GM18870 (cell line): ENCODE results near the gene PITPNM2.

Experiments used
- ATAC-seq: cut with Tn5 transposase; IDR thresholded peaks from one replicate; pipeline ENCODE4 v1.9.1; 2021; ENCODE audit warnings: moderate library complexity; ENCODE audit not compliant: unreplicated experiment

The PITPNM2 gene

DNA sequence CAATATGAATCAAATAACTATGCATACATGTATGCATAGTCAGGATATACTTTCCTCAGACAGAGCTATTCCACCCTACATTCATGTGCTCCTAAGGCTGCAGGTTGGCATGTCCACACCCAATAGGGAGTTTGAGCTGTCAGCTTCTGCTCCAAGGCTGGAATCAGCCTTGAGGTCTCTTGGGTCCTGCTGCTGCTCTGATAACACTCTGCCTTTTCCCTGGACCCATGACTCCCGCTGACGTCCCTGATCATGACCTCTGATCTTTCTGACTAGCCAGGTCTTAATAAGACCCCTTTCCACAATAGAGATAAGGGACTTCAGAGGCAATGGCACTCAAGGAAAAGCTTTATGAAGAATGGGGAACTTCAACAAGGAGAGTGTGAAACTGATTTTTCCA, 5.7 kb downstream of the PITPNM2 start:
- ATAC-seq = no peak

DNA sequence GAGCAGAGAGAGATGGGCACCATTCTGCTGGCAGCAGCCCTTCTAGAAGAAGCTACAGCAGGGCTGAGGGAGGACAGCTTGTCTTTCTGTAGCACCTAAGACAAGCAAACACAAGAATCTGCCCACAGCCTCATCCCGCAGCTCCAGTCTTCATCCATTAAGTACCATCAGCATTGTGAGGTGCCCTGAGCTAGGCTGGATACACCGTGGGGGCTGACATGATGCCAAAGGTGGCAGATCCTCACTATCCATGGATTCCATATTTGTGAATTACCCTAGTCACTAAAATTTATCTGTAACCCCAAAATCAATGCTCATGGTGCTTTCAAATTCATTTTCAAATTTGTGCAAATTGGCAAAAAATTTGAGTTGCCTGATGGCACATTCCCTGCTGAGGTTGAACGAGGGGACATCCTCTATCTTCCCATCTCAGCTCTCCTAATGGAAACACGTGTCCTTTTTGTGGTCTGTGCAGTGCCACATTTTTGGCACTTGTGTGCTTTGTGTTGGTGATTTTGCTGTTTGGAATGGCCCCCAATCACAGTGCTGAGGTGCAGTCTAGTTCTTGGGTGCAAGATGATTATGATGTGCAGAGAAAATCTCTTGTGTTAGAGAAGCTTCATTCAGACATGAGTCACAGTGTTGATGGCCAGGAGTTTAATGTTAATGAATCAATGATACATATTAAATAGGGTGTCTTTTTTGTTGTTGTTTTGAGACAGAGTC, 7.0 kb downstream of the PITPNM2 start:
- ATAC-seq = no peak

DNA sequence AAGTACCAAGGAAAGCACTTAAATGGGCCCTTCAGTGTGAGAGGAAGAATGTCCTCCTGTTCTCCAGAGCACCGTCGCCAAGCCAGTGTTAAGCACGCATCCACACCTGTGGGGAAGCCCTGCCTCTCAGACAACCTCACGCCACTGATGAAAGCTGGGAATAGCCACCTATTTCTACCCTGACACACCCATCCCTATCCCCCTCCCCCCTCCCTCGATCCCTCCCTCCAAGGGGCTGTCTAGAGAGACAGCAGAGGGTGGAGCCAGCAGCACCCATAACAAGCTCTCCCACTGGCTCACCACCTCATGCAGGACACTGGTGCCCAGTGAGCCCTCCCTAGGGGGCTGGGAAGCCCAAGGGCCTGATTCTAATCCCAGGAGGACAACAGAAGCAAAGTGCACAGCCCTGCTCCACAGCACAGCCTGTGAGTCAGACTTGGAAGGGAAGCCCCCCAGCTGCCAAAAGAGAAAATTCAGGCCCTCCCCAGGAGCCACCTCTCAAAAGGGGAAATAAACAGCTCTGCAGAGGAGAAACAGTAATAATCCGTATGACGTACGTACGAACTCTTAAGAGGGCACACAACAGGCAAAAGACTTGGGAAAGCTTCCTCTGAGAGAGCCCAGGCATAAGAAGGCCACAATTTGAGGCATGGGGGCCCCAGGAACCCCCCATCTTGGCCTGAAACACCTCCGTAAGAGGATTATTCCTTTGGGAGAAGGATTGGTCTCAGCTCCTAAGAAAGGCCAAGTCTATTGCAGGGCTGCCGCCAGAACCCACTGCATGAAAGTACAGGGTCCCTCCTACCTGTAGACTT, 7.8 kb downstream of the PITPNM2 start:
- no peak for ATAC-seq

DNA sequence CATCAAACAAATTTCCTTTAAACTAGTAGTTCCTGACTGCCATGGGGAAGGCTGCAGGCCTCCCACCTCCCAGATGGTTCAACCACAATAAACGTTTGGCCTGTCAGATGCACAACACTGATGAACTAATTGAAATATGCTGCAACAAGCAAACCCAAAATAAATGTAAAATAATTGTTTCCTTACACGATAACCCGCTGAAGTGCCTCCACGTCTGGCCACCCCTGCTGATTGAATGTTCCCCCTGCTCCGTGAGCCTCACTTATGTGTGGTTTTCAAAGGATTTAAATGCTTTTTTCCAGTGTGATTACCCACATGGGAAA, 8.4 kb downstream of the PITPNM2 start:
- ATAC-seq = no peak

DNA sequence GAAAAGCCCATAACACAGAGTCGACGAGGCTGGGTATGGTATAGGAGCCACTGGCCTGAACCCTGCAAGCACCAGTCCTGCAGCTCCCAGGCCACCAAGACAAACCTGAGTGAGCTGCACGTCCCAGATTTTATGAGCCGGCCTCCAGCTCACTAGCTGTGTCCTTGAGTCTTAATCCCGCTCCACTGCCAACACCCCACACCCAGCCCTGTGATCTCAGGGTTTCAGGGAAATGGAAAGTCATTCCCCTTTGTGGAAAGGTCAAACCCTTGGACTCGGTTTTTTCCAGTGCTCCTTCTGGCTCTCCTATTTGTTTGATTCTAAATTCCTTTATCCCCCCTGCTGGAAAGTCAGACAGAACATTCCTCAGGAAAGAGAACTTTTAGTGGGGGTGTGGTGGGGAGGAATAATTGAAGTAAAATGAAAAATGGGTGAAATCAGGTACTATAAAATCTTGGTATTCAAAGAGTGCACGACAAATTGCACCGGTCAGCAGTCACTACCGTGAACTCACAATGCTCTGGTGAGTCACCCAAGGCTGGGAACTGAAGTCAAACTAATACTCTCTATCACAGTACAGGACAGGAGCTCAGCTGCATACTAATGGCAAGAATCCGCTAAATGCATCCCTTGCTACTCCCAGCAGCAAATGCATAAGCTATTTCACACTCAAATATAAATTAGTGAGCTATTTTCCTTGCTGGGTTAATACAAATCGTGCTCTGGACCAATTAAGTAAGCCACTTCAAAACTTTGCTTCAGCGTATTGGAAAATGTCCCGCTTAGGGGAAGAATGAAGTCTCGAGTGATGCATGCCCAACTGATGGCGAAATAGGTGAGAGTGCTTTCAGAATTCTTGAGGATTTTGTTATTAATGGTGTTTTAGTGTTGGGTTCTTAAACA, 9.0 kb downstream of the PITPNM2 start:
- no peak for ATAC-seq

DNA sequence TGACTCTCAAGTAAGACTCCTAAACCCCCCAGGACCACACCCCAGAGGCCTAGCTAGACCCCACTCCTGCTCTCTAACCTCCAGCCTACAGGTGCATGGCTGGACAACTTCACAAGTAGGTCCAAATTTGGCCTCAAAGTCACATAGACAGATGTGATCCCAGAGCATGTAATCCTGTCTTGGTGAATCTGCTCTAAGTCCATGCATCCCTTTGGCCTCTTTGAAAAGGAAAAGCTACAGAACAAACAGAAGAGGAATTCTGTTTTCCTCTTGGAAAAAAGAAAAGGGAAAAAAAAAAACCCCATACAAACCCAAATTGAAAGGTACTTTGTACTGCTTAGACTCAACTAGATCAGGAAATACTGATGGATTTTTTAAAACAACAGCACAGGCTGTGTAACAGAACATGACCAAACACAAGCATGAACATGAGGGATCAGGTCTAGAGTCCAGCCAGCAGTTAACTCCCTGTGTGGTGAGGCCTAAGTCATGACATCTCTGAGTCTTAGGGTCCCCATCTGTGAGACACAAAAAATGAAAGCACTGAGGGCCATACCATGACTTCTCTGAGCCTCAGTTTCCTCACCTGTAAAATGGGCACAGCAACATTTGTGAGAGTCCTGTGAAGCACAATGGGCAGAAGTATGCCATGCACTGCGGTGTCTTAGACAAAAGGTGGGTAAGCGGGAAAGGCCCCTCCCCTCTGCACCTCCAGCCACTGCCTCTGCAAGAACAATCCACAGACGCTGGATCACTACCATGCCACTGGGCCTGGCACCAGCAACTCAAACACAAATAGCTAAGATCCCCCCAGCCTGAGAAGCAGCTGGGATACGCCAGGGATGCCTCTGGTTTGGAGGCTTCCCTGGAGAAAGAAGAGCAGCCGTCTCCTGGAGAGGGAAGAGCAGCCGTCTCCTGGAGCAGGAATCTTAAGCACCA, 9.9 kb downstream of the PITPNM2 start:
- no peak for ATAC-seq

DNA sequence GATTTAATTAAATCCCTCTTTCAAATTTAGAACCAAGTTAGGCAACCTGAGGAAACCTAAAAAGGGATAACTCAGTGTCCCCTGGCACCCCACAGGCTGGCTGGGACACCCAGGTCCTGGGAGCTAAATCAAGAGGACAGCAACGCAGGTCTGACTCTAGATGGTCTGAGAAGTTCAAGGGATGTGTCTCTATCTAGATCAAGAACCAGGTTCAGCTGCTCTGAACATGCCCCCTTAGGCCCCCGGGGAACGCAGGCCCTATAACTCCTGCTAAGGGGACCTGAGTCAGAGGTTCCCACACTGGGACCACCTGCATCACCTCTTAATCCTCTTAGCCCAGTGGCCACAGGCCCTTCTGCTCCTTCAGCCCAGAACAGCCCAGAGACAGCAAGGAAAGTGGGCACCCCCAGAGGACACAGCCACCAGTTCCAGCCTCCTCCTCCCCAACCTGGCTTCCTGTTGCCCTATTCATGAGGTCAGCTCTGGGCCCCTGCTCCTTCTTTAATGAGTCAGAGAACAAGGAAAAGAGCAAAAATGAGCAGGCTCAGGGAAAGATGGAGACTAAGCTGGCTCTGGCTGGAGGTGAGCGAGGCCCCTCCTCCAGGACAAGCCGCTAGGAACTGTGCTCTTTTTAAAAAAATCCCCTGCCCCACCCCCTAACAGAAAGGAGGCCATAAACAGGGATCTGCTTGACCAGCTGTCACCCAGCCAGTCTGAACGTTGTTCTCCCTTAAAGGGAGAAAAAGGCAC, 10.8 kb downstream of the PITPNM2 start:
- no peak for ATAC-seq

DNA sequence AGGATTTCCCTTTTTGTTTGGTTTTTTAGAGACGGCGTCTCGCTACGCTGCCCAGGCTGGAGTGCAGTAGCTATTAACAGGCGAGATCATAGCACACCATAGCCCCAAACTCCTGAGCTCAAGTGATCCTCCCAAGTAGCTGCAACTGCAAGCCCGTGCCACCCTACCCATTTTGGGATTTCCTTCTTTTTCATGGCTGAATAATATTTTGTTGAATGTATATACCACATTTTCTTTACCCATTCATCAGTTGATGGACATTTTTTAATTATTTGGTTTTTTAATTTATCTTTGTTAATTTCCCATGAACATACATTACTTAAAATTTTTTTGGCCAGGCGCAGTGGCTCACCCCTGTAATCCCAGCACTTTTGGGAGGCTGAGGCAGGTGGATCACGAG, 15.2 kb downstream of the PITPNM2 start:
- no peak for ATAC-seq

DNA sequence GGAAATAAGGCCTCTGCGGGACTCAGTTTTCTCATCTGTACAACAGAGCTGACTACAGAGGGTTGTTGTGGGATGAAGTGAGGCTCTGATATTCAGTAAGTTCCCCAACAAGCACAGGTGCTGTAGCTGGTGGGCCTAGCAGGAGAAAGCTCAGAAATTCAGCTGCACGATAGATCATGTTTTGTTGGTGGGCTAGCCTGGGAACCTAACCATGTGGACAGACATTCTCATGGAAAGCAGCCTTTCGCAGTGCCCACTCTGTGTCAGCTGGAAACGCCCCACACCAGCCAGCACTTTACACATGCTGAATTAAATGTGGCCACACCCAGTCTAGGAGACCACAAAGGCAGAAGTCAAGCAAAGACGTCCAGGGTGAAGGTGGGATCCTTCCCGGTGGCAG, 16.1 kb downstream of the PITPNM2 start:
- ATAC-seq = no peak

DNA sequence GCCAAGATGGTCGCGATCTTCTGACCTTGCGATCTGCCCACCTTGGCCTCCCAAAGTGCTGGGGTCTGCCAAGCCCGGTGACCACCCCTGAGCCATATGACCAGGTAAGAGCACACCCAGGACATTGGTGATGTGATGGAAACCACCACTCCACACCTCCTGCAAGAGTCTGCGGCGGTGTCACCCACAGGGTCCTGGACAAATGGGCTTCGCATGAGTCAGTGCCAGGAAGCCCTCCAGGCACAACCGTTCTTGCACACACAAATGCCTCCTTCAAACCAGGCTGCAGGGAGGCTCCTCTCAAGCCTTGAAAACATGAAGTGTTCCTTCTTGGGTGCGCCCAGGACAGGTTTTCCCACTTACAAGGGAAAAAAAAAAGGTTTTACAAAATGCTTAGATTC, 16.6 kb downstream of the PITPNM2 start:
- ATAC-seq = no peak

DNA sequence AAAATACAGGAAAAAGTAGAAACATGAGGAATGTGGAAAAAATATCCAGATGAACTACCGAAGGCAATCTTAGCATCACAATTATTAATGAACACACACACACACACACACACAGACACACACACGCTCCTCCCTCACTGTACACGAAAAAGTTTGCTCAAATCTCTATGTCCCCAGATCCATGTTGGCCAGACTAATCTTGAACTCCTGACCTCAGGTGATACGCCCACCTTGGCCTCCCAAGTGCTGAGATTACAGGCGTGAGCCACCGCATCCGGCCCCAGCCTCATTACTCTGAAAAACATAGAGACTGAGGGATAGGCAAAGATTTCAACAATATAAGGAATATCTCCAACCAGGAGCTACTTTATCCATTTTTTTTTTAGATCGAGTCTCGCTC, 17.2 kb downstream of the PITPNM2 start:
- ATAC-seq = no peak

DNA sequence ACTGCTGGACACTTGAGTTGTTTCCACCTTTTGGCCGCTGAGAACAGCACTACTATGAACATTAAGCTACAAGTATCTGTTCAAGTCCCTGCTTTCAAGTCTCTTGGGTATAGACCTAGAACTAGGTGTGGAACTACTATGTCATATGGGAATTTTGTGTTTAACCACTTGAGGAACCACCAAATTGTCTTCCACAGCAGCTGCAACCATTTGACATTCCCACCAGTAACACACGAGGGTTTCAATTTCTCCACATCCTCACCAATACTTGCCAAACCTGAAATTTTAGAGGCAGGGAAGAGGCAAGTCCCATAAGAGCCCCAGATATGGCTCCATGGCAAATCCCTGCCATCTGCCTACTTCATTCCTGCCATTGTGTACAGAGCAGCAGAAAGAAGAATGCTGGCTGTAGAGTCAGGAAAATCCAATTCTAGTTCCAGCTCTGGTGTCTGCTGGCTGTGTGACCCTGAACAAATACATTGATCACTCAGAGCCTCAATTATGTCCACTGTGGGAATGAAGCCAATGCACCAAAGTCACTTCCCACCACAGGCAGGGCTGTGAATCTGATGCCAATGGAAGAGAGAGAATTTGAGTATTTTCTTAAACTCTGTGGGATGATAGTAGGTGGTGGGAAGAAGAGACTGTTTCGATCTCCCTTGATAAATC, 17.8 kb downstream of the PITPNM2 start:
- no peak for ATAC-seq

DNA sequence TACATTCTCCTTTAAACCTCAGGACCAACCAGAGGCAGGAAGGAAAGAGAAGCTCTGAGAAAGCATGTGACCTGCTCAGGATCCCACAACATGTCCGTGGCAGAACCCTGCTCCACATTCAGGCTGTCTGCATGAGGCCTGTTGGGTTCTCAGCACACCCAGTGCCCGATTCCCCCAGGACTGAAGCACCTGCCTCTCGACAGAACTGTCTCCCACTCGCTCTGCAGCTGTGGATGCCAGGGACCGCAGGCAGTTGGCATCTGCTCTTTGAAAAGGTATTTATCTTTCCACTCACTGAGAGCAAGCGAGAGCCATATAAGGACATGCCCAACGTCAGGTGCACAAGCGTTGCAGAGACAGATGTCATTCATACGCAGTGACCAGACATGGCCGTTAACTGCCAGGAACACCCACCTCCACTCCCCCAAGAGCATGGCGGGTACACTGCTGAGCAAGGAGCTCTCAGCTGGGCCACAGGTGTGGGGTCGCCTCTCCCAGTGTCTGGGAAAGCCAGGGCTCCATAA, 18.9 kb downstream of the PITPNM2 start:
- no peak for ATAC-seq

DNA sequence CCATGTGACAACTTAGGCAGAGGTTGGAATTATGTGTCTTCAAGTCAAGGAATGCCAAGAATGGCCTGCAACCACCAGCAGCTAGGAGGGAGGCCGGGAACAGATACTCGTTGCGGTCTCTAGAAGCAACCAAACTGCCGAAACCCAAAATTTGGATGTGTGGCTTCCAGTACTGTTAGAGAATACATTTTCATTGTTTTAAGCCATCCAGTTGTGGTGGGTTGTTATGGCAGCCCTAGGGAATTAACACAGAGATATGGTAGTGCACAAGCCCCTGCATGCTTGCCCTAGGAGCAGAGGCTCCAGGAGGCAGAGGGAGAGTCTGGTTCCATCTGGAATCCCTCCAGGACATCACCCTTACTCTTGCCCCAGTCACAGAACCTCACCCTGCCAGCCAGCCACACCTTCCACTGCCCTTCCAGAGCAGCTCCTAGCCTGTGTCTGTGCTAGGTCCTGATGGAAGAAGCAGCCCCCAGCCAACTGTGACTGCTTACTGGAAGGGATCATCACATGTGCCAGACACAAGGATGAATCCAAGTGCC, 19.5 kb downstream of the PITPNM2 start:
- ATAC-seq = no peak

DNA sequence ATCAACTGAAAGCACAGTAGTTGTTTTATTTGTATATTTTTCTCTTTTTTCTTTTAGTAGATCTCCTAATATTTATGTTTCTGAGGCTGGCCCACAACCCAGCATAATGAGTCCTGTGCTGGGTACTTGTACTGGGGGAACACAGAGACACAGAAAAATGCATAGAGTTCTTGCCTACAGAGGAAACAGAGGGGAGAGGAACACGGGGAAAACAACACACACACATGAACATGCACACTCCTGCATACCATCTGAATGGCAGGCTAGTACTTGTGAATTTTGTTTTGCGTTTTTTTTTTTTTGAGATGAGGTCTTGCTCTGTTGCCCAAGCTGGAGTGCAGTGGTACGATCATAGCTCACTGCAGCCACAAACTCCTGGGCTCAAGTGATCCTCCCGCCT, 21.3 kb downstream of the PITPNM2 start:
- ATAC-seq = no peak

DNA sequence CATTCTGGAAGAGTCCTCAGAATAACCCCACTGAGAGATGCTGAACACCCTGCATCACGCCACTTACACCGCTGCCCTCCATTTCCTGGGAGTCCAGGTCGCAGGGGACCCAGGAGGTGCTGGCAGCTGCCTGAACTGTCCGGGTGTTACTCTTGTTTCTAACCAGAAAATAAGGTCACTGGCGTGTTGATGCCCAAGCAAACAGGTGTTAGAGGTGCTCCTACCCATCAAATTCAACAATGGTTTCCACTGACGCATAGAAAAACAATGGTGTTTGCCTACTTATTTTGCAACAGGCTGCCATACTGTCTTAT, 23.8 kb downstream of the PITPNM2 start:
- ATAC-seq = no peak

DNA sequence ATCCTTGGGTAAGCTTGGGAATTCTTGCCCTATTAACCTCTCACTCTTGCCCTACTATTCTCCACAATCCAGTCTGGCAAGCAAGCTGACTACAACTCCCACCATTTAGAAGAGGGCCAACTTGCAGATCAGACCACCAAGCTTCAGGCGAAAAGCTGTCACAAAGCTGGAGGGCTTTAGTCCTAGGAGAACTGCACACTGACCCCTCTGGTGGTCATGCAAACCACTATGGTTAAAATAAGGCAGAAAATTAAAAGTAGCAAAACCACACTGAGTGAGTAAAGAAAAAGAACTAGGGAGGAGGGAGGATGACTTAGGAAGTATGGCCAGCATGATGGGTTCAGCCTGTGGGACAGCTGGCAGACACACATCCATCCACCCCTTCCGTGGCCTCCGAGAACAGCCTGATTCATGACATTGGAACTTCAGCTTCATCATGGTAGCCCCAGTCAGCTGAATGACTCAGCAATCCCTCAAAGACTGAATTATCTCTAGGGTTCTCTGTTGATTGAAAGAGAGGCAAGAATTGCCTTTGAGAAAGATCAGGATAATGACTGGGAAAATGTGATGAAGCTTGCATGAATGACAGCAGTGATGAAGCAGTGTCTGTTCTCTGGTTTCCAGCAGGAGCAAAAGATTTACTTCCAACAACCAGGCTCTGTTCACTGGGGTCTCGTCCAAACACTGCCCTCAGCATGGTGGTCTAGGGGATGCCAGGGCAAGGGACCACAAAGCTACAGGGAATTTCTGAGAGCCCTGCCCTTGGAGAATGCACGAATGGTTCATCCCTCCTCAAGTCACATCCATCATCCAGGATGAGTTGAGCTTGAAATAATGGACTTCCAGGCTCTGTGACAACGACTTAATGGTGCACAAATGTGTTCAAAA, 24.4 kb downstream of the PITPNM2 start:
- no peak for ATAC-seq

DNA sequence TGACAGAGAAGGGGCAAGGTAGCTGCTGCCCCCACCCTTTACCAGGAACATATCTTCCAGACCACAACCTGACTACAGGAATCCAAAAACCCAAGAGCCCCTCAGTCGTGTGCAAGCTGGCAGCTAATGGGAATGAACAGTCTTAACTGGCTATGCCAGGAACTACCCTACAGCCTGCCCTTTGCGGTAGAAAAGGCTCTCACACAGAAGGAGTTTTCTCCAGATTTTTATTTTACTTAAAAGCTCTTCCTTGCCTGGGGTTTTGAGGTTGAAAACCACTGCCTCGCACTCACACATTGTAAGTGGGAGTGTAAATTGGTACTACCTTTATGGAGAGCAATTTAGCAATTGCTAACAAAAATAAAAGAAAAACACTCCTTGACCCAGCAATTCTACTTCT, 28.3 kb downstream of the PITPNM2 start:
- no peak for ATAC-seq
